ENCODE measurements around the gene CDIPT. TPM values are rescaled to one million over a fixed set of nuclear protein-coding genes. Genes with fewer than 3 reads are reported as not detected.
"Not testable (repeated sequence)": the region's sequence is repeated elsewhere in the genome, so short reads cannot be mapped to it uniquely, and the experiment has no call there.

CDIPT gene
- total RNA-seq, 3 donors from 2014 or later (not counting 1 experiment from before 2014, with no cell fraction given), result 42.3 to 66.9 (median 53.0) TPM

GRCh38 chr16:29871822-29872546, 9.0 kb upstream of the CDIPT start:
- ATAC-seq, result no peak
- no peaks in the 10 kb centered on the region for H3K36me3 Mint-ChIP-seq
- no peaks in the 10 kb centered on the region for H3K36me3 ChIP-seq (ENCODE audit: control insufficient read depth, insufficient read depth, low read length)
- peaks cover 10% of the 10 kb centered on the region for H3K4me1 ChIP-seq (ENCODE audit: control insufficient read depth, insufficient read depth, low read length)
- H3K4me3 ChIP-seq (ENCODE audit: low read length), result no peak overlapping the region
- no peak overlapping the region for H3K27ac ChIP-seq (ENCODE audit: low read length)
- no peak overlapping the region for H3K4me3 Mint-ChIP-seq
- peaks cover 0 to 11% of the 10 kb centered on the region in 2 donors for H3K4me1 Mint-ChIP-seq
- intact Hi-C loops (cut with micrococcal nuclease), result no loop called here
- H3K27ac Mint-ChIP-seq, result no peak overlapping the region
- H3K27me3 Mint-ChIP-seq (ENCODE audit: low read depth in 2 of 2), result peaks cover 7 to 11% of the 10 kb centered on the region in 2 donors
- no peaks in the 10 kb centered on the region for H3K9me3 ChIP-seq (ENCODE audit: control insufficient read depth, insufficient read depth, low read length)
- H3K27me3 ChIP-seq (ENCODE audit: control insufficient read depth, insufficient read depth, low read length), result peaks cover 8% of the 10 kb centered on the region
- TF ChIP-seq CTCF (IDR thresholded peaks at IDR 0.05), result no peak
- no peak for DNase-seq
- 95% methylated on average over 16 of the region's 16 CpGs for WGBS (ENCODE audit: insufficient coverage)
- no peaks in the 10 kb centered on the region for H3K9me3 Mint-ChIP-seq

- ATAC-seq; H3K27me3 ChIP-seq (ENCODE audit: control insufficient read depth, insufficient read depth, low read length); H3K27me3 Mint-ChIP-seq (ENCODE audit: low read depth in 2 of 2); DNase-seq; H3K9me3 ChIP-seq (ENCODE audit: control insufficient read depth, insufficient read depth, low read length); H3K36me3 Mint-ChIP-seq; H3K4me3 Mint-ChIP-seq; H3K4me1 ChIP-seq (ENCODE audit: control insufficient read depth, insufficient read depth, low read length); intact Hi-C loops (cut with micrococcal nuclease); H3K27ac ChIP-seq (ENCODE audit: low read length); H3K36me3 ChIP-seq (ENCODE audit: control insufficient read depth, insufficient read depth, low read length); H3K4me3 ChIP-seq (ENCODE audit: low read length); H3K9me3 Mint-ChIP-seq; H3K27ac Mint-ChIP-seq; H3K4me1 Mint-ChIP-seq: not testable (repeated sequence)
- 87% methylated on average over 8 of the region's 8 CpGs for WGBS (ENCODE audit: insufficient coverage)
Measured at GRCh38 chr16:29869067-29869466, 6.0 kb upstream of the CDIPT start.

- H3K4me1 Mint-ChIP-seq, result peaks cover 0 to 2% of the 10 kb centered on the region in 2 donors
Measured at GRCh38 chr16:29868396-29869009, 5.5 kb upstream of the CDIPT start.

More at GRCh38 chr16:29868396-29869009, 5.5 kb upstream of the CDIPT start:
- Mint-ChIP-seq H3K27ac (no peak overlapping the region), H3K36me3 (no peaks in the 10 kb centered on the region), H3K27me3 (ENCODE audit: low read depth in 2 of 2) (peaks cover 0 to 4% of the 10 kb centered on the region in 2 donors), H3K9me3 (no peaks in the 10 kb centered on the region), H3K4me3 (no peak overlapping the region)
- no peak for ATAC-seq
- intact Hi-C loops (cut with micrococcal nuclease), result no loop called here
- no peak for TF ChIP-seq CTCF (IDR thresholded peaks at IDR 0.05)
- 91% methylated on average over 8 of the region's 8 CpGs for WGBS (ENCODE audit: insufficient coverage)
- no peak for DNase-seq
- peaks cover 5% of the 10 kb centered on the region for H3K4me1 ChIP-seq (ENCODE audit: control insufficient read depth, insufficient read depth, low read length)
- no peak overlapping the region for H3K4me3 ChIP-seq (ENCODE audit: low read length)
- H3K27me3 ChIP-seq (ENCODE audit: control insufficient read depth, insufficient read depth, low read length), result no peaks in the 10 kb centered on the region
- no peaks in the 10 kb centered on the region for H3K9me3 ChIP-seq (ENCODE audit: control insufficient read depth, insufficient read depth, low read length)
- no peak overlapping the region for H3K27ac ChIP-seq (ENCODE audit: low read length)
- no peaks in the 10 kb centered on the region for H3K36me3 ChIP-seq (ENCODE audit: control insufficient read depth, insufficient read depth, low read length)

Measured in natural killer cell (primary cell).